Neural cell (in vitro differentiated cells): ENCODE results near the gene C11orf65. TPM values are rescaled to one million over a fixed set of nuclear protein-coding genes. Genes with fewer than 3 reads are reported as not detected.

ENCODE experiments used
- H2AFZ ChIP-seq: fragments of 200-600, 300-800 bp; sonication (generic), shearing (Covaris generic); 2 replicates; pipeline ENCODE4 v1.6.0; 2014; ENCODE audit warnings: low read depth, mild to moderate bottlenecking, antibody characterized with exemption, low read length, moderate library complexity
- H3F3A ChIP-seq: fragments of 200-600 bp; shearing (Covaris generic); 2 replicates; pipeline ENCODE4 v1.6.1; 2016; ENCODE audit warnings: mild to moderate bottlenecking, moderate library complexity, mixed read lengths, antibody characterized with exemption, low read length; ENCODE audit not compliant: insufficient read depth, poor library complexity, severe bottlenecking
- H3K27ac ChIP-seq: fragments of 200-600, 300-800 bp; sonication (generic), shearing (Covaris generic); 2 replicates; pipeline ENCODE4 v1.5.1; 2014; ENCODE audit warnings: mild to moderate bottlenecking, low read length, moderate library complexity
- H3K27me3 ChIP-seq: fragments of 300-800, 200-600 bp; sonication (generic), shearing (Covaris generic); 2 replicates; pipeline ENCODE4 v1.6.0; 2014; ENCODE audit warnings: mild to moderate bottlenecking, low read depth, low read length, moderate library complexity; ENCODE audit not compliant: insufficient read depth
- H3K36me3 ChIP-seq: fragments of 300-800, 200-600 bp; sonication (generic), shearing (Covaris generic); 2 replicates; pipeline ENCODE4 v1.5.1; 2014; ENCODE audit warnings: mild to moderate bottlenecking, antibody characterized with exemption, low read length, moderate library complexity; ENCODE audit not compliant: insufficient read depth
- H3K4me2 ChIP-seq: fragments of 300-800, 200-600 bp; sonication (generic), shearing (Covaris generic); 2 replicates; pipeline ENCODE4 v1.6.0; 2014; ENCODE audit warnings: mild to moderate bottlenecking, low read length
- H3K4me3 ChIP-seq: fragments of 300-800, 200-600 bp; sonication (generic), shearing (Covaris generic); 2 replicates; pipeline ENCODE4 v1.5.1; 2014; ENCODE audit warnings: mild to moderate bottlenecking, low read length, moderate library complexity
- H3K79me2 ChIP-seq: fragments of 200-600 bp; shearing (Covaris generic); replicated peaks from 2 replicates; pipeline ENCODE4 v1.6.0; 2014; ENCODE audit warnings: mild to moderate bottlenecking, low read length, moderate library complexity; ENCODE audit not compliant: insufficient read depth
- H3K9ac ChIP-seq: fragments of 300-800, 200-600 bp; sonication (generic), shearing (Covaris generic); 2 replicates; pipeline ENCODE4 v1.6.1; 2016; ENCODE audit warnings: mild to moderate bottlenecking, low read length, mixed read lengths
- H3K9me2 ChIP-seq: fragments of 200-600 bp; shearing (Covaris generic); 2 replicates; pipeline ENCODE4 v1.6.1; 2016; ENCODE audit warnings: mild to moderate bottlenecking, low read length, mixed read lengths; ENCODE audit not compliant: insufficient read depth
- H3K9me3 ChIP-seq: fragments of 200-600, 300-800 bp; sonication (generic), shearing (Covaris generic); 2 replicates; pipeline ENCODE4 v1.6.1; 2016; ENCODE audit warnings: mild to moderate bottlenecking, mixed run types, low read length, moderate library complexity, mixed read lengths
- H4K20me1 ChIP-seq: fragments of 200-600 bp; shearing (Covaris generic); 2 replicates; pipeline ENCODE4 v1.6.1; 2016; ENCODE audit warnings: mild to moderate bottlenecking, mixed run types; ENCODE audit not compliant: insufficient read depth
- CTCF ChIP-seq: fragments of 450-650 bp; IDR thresholded peaks from 2 replicates; pipeline ENCODE4 v1.5.1; 2014; ENCODE audit warnings: antibody characterized with exemption, mild to moderate bottlenecking, moderate library complexity; ENCODE audit not compliant: poor library complexity, severe bottlenecking
- EZH2 ChIP-seq: fragments of 200-600, 300-800 bp; shearing (Covaris generic), sonication (generic); IDR thresholded peaks from 2 replicates; pipeline ENCODE4 v1.6.1; 2014; ENCODE audit warnings: antibody characterized with exemption, low read length, borderline replicate concordance, mild to moderate bottlenecking; ENCODE audit not compliant: insufficient read depth, poor library complexity, severe bottlenecking
- MXI1 ChIP-seq: fragments of 450-650 bp; conservative IDR thresholded peaks from 2 replicates; pipeline ENCODE4 v1.6.1; 2014; ENCODE audit warnings: antibody characterized with exemption, mild to moderate bottlenecking; ENCODE audit not compliant: poor library complexity, severe bottlenecking
- POLR2AphosphoS5 ChIP-seq: IDR thresholded peaks from 2 replicates; pipeline ENCODE4 v1.6.1; 2012
- RAD21 ChIP-seq: fragments of 450-650 bp; conservative IDR thresholded peaks from 2 replicates; pipeline ENCODE4 v1.6.1; 2014; ENCODE audit warnings: antibody characterized with exemption, mild to moderate bottlenecking, moderate library complexity
- SMC3 ChIP-seq: fragments of 450-650 bp; conservative IDR thresholded peaks from 2 replicates; pipeline ENCODE4 v1.6.1; 2014; ENCODE audit warnings: antibody characterized with exemption, mild to moderate bottlenecking, moderate library complexity; ENCODE audit not compliant: poor library complexity
- polyA plus RNA-seq: library from polyadenylated mRNA; depleted of rRNA; stranded (reverse); fragments of >200 nt; gene quantifications from 2 replicates; pipeline ENCODE4 v1.2.3, GENCODE V29; 2014
- TF ChIP-seq, protein P1 (sequence below): IDR thresholded peaks from 2 replicates; pipeline ENCODE4 v1.6.1; 2012; ENCODE audit warnings: borderline replicate concordance

Gene C11orf65
- polyA plus RNA-seq, 1 donor from 2014 or later: 1.1 TPM

DNA sequence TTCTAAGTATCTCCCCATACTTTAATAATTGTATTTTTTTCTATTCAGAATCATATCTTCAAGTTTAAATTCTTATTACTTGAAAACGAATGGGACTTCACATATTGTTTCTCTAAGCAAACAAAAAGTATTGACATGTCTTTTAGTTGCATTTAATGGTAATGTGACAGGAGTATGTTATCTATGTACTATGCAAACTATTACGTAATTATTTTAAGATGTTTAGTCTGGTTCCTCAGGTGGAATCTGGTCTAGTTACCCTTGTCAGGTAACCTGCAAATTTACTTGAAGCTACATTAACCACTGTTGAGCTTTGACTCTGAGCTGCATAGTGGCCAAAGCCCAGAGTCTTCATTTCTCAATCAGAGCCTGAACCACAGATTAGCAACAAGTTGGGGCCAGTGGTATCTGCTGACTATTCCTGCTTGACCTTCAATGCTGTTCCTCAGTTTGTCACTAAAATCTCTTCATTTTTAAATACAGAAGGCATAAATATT lies 133.9 kb downstream of the C11orf65 start:
- H3K9me2 ChIP-seq: no peaks in the 10 kb centered on the region
- TF ChIP-seq RAD21 (no peak), CTCF (no peak), POLR2AphosphoS5 (no peak), EZH2 (no peak), MXI1 (no peak), SMC3 (no peak)
- TF ChIP-seq, protein P1, sequence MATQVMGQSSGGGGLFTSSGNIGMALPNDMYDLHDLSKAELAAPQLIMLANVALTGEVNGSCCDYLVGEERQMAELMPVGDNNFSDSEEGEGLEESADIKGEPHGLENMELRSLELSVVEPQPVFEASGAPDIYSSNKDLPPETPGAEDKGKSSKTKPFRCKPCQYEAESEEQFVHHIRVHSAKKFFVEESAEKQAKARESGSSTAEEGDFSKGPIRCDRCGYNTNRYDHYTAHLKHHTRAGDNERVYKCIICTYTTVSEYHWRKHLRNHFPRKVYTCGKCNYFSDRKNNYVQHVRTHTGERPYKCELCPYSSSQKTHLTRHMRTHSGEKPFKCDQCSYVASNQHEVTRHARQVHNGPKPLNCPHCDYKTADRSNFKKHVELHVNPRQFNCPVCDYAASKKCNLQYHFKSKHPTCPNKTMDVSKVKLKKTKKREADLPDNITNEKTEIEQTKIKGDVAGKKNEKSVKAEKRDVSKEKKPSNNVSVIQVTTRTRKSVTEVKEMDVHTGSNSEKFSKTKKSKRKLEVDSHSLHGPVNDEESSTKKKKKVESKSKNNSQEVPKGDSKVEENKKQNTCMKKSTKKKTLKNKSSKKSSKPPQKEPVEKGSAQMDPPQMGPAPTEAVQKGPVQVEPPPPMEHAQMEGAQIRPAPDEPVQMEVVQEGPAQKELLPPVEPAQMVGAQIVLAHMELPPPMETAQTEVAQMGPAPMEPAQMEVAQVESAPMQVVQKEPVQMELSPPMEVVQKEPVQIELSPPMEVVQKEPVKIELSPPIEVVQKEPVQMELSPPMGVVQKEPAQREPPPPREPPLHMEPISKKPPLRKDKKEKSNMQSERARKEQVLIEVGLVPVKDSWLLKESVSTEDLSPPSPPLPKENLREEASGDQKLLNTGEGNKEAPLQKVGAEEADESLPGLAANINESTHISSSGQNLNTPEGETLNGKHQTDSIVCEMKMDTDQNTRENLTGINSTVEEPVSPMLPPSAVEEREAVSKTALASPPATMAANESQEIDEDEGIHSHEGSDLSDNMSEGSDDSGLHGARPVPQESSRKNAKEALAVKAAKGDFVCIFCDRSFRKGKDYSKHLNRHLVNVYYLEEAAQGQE: no peak
- peaks cover 6% of the 10 kb centered on the region for H3K36me3 ChIP-seq

More for the DNA sequence above, 133.9 kb downstream of the C11orf65 start:
- H3K9ac ChIP-seq: no peak overlapping the region
- H4K20me1 ChIP-seq: no peaks in the 10 kb centered on the region
- H3K9me3 ChIP-seq: no peaks in the 10 kb centered on the region
- H3K27me3 ChIP-seq: no peaks in the 10 kb centered on the region
- H3K79me2 ChIP-seq: no peaks in the 10 kb centered on the region
- H3F3A ChIP-seq: no peaks in the 10 kb centered on the region
- no peak overlapping the region for H3K4me3 ChIP-seq
- H3K27ac ChIP-seq: no peak overlapping the region
- no peak overlapping the region for H3K4me2 ChIP-seq
- no peak overlapping the region for H2AFZ ChIP-seq

Other genes with a start within 250 kb of the C11orf65 start
- 9.9 and 10.8 TPM in 2 replicates for gene NPAT, start 244.9 kb downstream of the C11orf65 start, polyA plus RNA-seq
- 74.6 and 80.0 TPM in 2 replicates for gene ATM, start 244.5 kb downstream of the C11orf65 start, polyA plus RNA-seq
- 0.10 and 0.31 TPM in 2 replicates for gene POGLUT3, start 30.9 kb upstream of the C11orf65 start, polyA plus RNA-seq
- not detected in 2 replicates for gene EXPH5, start 126.2 kb upstream of the C11orf65 start, polyA plus RNA-seq
- 15.9 and 19.3 TPM in 2 replicates for gene DDX10, start 197.5 kb upstream of the C11orf65 start, polyA plus RNA-seq